GM19438 (cell line): ENCODE results near the gene UCN2.

Experiments used
- ATAC-seq: cut with Tn5 transposase; IDR thresholded peaks from one replicate; pipeline ENCODE4 v1.9.1; 2021; ENCODE audit warnings: low read depth; ENCODE audit not compliant: unreplicated experiment

Gene UCN2

GRCh38 chr3:48563382-48563918, at the start of gene UCN2:
Gene UCN2 (minus strand): TSS chr3:48563781. CDS start chr3:48563124, 657 bp downstream.
- ATAC-seq = no peak

DNA sequence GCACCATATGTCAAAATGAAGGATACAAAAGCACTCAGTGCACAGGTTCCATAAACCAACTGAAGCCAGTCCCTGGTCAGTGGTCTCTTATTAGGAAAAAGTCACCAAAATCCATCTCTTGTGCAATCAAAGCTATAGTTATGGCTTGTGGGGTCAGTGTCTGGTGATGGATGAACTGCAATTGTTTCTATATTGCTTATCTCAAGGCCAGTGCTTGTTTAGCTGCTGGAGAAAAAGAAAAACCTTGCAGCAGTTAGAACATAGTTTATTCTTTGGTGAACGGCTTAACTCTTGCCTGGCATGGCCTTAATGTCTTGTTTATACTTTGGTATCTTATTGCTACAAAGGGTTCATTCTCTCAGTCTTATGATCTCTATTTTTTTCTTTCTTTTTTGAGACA, 48.7 kb upstream of the UCN2 start:
- ATAC-seq = no peak

DNA sequence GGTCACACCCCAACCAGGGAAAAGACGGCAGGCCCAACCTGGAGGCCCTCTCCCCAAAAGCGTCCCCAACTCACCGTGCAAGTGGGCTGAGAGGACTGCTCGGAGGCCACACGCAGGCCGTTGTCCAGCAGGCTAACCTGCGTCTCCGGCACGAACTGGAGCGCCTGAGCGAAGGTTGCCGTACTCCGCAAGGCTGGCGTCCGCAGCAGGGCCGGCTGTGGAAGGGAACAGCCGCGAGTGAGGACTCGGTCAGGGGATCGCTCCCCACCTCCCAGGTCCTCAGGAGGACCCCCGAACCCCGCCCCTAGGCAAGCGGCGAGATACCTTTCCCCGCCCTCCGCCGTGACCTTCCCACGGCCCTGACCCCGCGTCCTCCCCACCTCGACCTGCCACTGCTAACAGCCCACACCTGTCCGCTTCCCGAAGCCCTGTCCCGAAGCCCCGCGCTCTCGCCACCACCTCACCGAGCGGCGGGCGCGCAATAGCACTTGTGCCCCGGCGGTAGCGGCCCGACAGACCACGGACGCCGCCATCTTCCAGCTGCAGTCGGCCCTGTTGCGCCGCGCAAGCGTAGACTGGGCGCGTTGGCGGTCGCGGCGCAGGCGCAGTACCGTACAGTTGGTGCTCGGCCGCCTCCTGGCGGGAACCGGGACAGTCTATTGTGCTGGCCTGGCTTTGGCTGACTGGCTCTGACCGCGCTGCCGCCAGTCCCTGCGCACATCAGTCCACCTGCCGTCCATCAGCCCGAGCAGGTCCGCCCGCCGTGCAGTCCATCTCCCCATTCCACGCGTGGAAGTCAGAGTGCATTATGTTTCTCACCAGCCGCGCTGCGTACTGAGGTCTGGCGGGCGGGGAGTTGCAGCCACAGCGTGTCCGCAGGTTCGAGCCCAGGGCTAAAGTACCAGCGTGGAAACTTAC, 45.8 kb upstream of the UCN2 start, which contains the start of gene UQCRC1:
TSS of gene UQCRC1 (minus strand) at position 559 of the 918 bp plus-strand sequence. CDS start at position 533, 26 bp downstream.
- ATAC-seq = peak; percentile 97

DNA sequence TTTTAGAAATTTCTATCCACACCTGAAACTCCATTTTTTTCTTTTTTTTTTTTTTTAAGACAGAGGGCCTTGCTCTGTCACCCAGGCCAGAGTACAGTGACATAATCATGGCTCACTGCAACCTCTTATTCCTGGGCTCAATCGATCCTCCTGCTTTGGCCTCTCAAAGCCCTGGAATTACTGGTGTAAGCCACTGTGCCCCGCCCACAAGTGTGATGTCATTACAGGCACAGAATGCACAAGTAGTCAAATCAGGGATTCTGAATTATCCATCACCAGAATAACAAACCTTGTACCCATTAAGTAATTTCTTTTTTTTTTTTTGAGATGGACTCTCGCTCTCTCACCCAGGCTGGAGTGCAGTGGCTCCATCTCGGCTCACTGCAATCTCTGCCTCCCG, 43.9 kb upstream of the UCN2 start:
- ATAC-seq = no peak

DNA sequence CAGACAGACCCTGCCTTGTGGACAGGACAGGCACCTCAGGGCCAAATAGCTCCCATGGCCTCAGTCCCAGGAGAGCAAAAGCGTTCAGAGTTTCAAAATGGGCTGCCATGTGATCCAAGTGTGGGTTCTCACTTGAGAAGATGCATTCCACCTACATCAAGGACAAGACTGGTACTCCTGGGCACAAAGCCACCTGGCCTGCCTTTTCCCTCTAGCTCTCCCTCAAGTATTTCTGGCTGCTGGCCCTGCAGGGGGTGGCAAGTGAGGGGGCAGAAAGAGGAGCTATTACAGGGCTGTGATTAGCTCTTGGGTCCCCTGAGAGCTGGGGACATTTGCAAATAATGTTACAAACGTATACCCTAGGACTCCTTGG, 38.0 kb upstream of the UCN2 start:
- no peak for ATAC-seq

- no peak for ATAC-seq
These were observed 37.4 kb upstream of the UCN2 start for GRCh38 chr3:48600711-48601621.

DNA sequence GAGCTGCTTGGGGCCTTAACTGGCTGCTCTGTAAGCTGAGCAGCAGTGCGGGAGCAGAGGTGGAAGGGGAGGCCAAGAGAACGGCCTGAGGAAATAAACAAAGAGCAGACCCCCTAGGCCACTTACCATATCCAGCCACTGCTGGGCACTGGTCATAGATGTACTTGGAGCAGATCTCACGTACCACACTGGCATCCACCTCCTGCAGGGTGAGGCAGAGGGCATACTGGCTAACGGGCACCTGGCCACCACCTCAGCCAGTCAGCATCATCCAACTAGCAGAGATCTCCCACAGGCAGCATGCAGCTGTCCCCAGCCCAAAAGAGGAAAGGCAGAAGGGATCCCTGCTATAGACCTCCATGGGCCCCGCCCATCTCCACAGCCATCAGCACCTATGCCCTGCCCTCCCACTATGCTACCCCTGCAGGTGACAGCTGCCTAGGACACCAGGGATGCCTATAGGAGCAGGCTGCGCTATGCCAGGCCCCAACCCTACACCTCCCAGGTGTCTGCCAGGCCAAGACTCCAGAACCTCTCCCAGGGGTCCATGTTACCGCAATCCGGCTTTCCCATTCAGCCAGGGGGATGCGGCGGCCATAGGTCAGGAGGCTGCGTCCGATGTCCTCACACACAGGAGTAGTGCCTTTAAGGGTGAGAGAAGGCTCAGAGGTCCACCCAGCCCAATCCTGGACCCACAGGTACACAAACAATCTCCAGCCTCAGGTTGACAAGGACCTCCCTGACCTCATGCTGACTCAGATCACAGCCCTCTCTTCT, 36.1 kb upstream of the UCN2 start:
- no peak for ATAC-seq

DNA sequence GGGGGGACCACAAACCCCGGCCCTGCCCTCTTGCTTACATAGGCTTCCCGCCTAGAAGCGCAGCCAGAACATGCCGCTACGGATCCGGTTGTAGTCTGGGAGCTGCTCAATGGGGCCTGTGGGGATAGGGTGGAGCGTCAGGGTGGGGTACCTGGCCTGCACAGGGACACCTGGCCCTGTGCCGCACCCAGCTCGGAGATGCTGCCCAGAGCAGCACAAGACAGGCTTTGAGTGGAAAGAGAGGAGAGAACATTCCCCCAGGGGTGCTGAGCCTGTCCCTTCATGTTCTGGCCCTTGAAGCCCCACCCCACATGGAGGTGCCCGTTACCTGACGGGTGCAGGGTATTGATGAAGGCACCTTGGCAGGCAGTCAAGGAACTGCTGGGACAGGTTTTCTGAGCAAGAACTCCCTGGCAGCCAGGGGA, 35.5 kb upstream of the UCN2 start:
- no peak for ATAC-seq

DNA sequence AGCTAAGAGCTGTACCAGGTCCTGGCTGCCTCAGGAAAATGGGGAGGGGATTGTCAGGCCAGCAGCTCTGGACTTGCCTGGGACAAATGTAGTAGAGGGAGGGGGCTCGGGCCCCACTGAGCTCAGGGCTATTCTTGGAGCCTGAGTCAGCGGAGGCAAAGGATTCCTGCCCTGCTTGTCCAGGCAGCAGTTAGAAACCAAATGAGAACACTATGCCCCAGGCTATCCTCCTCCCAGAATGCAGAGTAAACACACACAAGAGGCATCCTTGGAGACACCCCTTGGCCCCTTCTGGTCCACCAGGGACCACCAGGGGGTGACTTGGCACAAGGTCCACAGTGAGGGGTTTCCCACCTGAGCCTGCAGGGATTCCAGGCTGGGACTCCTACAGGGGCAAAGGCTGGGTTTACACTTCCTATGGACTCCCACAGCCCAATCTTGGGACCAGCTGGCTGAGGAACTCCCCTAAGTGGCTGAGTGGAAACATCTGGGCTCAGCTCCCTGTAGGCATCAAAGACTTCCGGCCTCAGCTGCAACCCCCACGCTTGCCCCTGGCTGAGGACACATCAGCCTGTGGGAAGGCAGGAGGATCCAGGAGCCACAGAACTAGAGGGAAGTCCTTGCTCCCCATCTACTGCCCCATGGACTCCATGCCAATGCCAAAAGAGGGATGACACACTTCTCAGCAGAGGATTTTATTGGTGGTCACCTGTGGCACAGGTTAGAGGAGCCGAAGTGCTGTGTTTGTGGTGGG, 34.9 kb upstream of the UCN2 start:
- no peak for ATAC-seq

- no peak for ATAC-seq
These were observed 33.8 kb upstream of the UCN2 start for GRCh38 chr3:48597408-48597800.

DNA sequence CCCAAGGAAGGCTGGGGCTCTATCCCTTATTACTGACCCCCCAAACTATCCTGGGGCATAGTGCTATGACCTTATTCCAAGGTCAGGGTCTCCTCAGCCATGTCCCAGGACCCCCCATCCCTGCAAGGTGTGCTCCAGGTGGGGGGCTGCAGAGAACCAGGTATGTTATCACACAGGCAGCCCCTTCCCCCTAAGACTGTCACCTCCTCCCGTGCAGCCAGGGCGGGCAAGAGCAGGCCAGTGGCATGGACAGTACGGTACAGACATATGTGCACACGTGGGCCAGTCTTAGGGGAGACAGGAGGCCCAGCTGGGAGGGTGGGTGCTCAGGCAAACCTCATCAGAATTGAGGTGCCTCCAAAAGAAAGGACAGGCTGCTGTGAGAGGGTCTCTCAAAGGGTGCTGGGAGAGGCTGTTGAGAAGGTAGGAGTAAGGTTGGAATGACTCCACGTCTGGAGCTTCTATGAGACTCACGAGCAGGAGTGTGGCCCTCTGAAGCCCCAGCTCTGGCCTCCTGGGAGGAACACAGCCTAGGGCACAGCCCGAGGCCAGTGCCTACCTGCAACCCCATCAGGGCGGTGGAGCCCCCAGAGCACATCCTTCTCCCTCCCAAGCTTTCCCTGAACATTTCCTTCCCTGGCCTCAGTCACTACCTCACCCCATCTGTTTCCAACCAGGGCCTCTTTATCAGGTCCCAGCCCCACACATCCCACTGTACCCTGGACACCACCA, 33.3 kb upstream of the UCN2 start:
- ATAC-seq = no peak

GRCh38 chr3:48596157-48596556, 32.6 kb upstream of the UCN2 start:
- no peak for ATAC-seq

- no peak for ATAC-seq
These were observed 32.0 kb upstream of the UCN2 start for GRCh38 chr3:48595526-48596121.

- ATAC-seq = no peak
These were observed 31.5 kb upstream of the UCN2 start, which contains the start of gene COL7A1 for GRCh38 chr3:48595075-48595525. Gene COL7A1 (minus strand): TSS chr3:48595329. CDS start chr3:48595159, 170 bp downstream.

GRCh38 chr3:48594417-48595049, 31.0 kb upstream of the UCN2 start:
- no peak for ATAC-seq

DNA sequence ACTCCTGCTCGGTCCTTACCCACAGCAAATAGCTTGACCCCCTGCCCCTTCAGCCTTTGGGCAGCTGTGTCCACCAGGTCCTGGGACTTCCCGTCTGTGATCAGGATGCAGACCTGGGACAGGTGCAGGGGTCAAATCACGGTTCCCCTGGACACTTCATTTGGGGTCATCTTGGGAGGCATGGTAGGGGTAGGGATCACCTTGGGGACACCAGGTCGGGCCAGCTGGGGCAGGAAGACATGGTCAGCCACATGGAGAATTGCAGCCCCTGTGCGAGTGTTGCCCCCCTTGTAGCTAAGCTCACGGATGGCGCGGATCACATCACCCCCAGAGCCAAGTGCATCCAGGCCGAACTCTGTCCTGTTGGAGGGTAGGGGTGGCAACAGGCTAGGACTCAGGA, 29.8 kb upstream of the UCN2 start:
- no peak for ATAC-seq

- no peak for ATAC-seq
These were observed 29.0 kb upstream of the UCN2 start for GRCh38 chr3:48592519-48593087.
